OCI-LY7 (cell line): Measurements from ENCODE around the gene PROK2. TPM values are rescaled to one million over a fixed set of nuclear protein-coding genes. Genes with fewer than 3 reads are reported as not detected.

Experiments
- BruUV-seq: library from RNA; stranded (reverse); fragments of 400-500 nt; replicated peaks from 2 replicates; lab custom pipeline; 2021; lab: Mats Ljungman, UMichigan
- CTCF ChIA-PET: fragments of 300-600 bp; sonication (Branson Sonifier 250); formaldehyde crosslinking; loops from one replicate; lab custom pipeline; 2022; ENCODE audit warnings: antibody characterized with exemption; ENCODE audit not compliant: unreplicated experiment; lab: Charles Lee
- POLR2A ChIA-PET: fragments of 300-600 bp; sonication (Branson Sonifier 250); formaldehyde crosslinking; loops from one replicate; lab custom pipeline; 2022; ENCODE audit warnings: antibody characterized with exemption; lab: Charles Lee
- DNase-seq: peaks from one replicate; pipeline ENCODE4 v3.0.0-alpha.2; 2015; ENCODE audit warnings: low spot score
- H2AFZ ChIP-seq: fragments of 200-600 bp; sonication (generic), shearing (Covaris generic); 2 replicates; pipeline ENCODE4 v1.6.1; 2014; ENCODE audit warnings: mild to moderate bottlenecking, antibody characterized with exemption, low read length, moderate library complexity
- H3K27ac ChIP-seq: fragments of 200-600 bp; sonication (generic); 2 replicates; pipeline ENCODE4 v1.5.1; 2014; ENCODE audit warnings: mixed run types, low read depth, mild to moderate bottlenecking, moderate library complexity, low read length, inconsistent platforms; ENCODE audit not compliant: poor library complexity, severe bottlenecking
- H3K36me3 ChIP-seq: fragments of 200-600 bp; sonication (generic); 2 replicates; pipeline ENCODE4 v1.6.1; 2014; ENCODE audit warnings: mild to moderate bottlenecking, antibody characterized with exemption, low read length, moderate library complexity, mixed read lengths; ENCODE audit not compliant: insufficient read depth
- H3K4me1 ChIP-seq: fragments of 200-600 bp; sonication (generic); 2 replicates; pipeline ENCODE4 v1.5.1; 2014; ENCODE audit warnings: mild to moderate bottlenecking, low read length; ENCODE audit not compliant: insufficient read depth, poor library complexity, severe bottlenecking
- H3K4me2 ChIP-seq: fragments of 200-600 bp; sonication (generic); 2 replicates; pipeline ENCODE4 v1.6.1; 2014; ENCODE audit warnings: mild to moderate bottlenecking, low read length
- H3K4me3 ChIP-seq: fragments of 200-600 bp; sonication (generic); 2 replicates; pipeline ENCODE4 v1.5.1; 2014; ENCODE audit warnings: mild to moderate bottlenecking, low read depth, low read length; ENCODE audit not compliant: poor library complexity, severe bottlenecking
- H3K79me2 ChIP-seq: fragments of 200-600 bp; sonication (generic); 2 replicates; pipeline ENCODE4 v1.6.1; 2016; ENCODE audit warnings: low read depth, mild to moderate bottlenecking, low read length, moderate library complexity, mixed read lengths; ENCODE audit not compliant: insufficient read depth
- H3K9me2 ChIP-seq: fragments of 200-600 bp; sonication (generic); 2 replicates; pipeline ENCODE4 v1.6.1; 2016; ENCODE audit warnings: mild to moderate bottlenecking, low read length, mixed read lengths; ENCODE audit not compliant: insufficient read depth
- H3K9me3 ChIP-seq: fragments of 200-600 bp; sonication (generic); 2 replicates; pipeline ENCODE4 v1.6.1; 2014; ENCODE audit warnings: mild to moderate bottlenecking, mixed run types, low read length, mixed read lengths
- H4K20me1 ChIP-seq: fragments of 200-600 bp; sonication (generic); 2 replicates; pipeline ENCODE4 v1.6.1; 2014; ENCODE audit warnings: mild to moderate bottlenecking, antibody characterized with exemption, low read length, moderate library complexity, mixed read lengths; ENCODE audit not compliant: insufficient read depth
- CTCF ChIP-seq: fragments of 200-600 bp; sonication (generic); conservative IDR thresholded peaks from 2 replicates; pipeline ENCODE4 v1.5.1; 2014; ENCODE audit warnings: mild to moderate bottlenecking, antibody characterized with exemption, low read length, moderate library complexity, mixed read lengths
- EZH2phosphoT487 ChIP-seq: fragments of 200-600 bp; sonication (generic); IDR thresholded peaks from 2 replicates; pipeline ENCODE4 v1.6.1; 2018; ENCODE audit warnings: low read depth, borderline replicate concordance, mild to moderate bottlenecking, mixed run types, antibody characterized with exemption, low read length, moderate library complexity, mixed read lengths
- intact Hi-C: fragments of 100-400 bp; cut with micrococcal nuclease; formaldehyde crosslinking; loops from one replicate; pipeline ENCODE4 v1.10.0; 2022; ENCODE audit not compliant: unreplicated experiment
- total RNA-seq, 2 experiments: library from RNA; depleted of rRNA in 1 of 2; stranded (reverse); fragments of >200 nt in 1 of 2; shearing (Covaris generic) in 1 of 2; gene quantifications; 2 replicates each; pipeline ENCODE4 v1.2.3, GENCODE V29; 2014 to 2022

Gene PROK2
- total RNA-seq, 2 experiments from 2014 or later = not detected

GRCh38 chr3:71825551-71826283 lies 40.8 kb upstream of the PROK2 start:
- Histone ChIP-seq H4K20me1 (no peaks in the 10 kb centered on the region), H3K4me1 (no peaks in the 10 kb centered on the region), H2AFZ (no peak overlapping the region), H3K9me3 (no peaks in the 10 kb centered on the region), H3K79me2 (no peaks in the 10 kb centered on the region), H3K9me2 (no peaks in the 10 kb centered on the region), H3K27ac (no peak overlapping the region), H3K4me3 (no peak overlapping the region), H3K4me2 (no peak overlapping the region), H3K36me3 (no peaks in the 10 kb centered on the region)
- no peak for DNase-seq
- POLR2A ChIA-PET = no interaction called here
- CTCF ChIA-PET = no interaction called here
- intact Hi-C loops = no loop called here
- TF ChIP-seq EZH2phosphoT487 (no peak), CTCF (no peak)
- BruUV-seq = no TSS peak

- intact Hi-C loops = no loop called here
- ChIA-PET CTCF (no interaction called here), POLR2A (no interaction called here)
- no peak overlapping the region for H2AFZ ChIP-seq
- no TSS peak for BruUV-seq
- H3K4me3 ChIP-seq = no peak overlapping the region
- no peaks in the 10 kb centered on the region for H3K9me3 ChIP-seq
- no peaks in the 10 kb centered on the region for H3K79me2 ChIP-seq
- H3K9me2 ChIP-seq = no peaks in the 10 kb centered on the region
- no peaks in the 10 kb centered on the region for H3K36me3 ChIP-seq
- TF ChIP-seq CTCF (no peak), EZH2phosphoT487 (no peak)
- no peak overlapping the region for H3K27ac ChIP-seq
- no peaks in the 10 kb centered on the region for H4K20me1 ChIP-seq
- no peak overlapping the region for H3K4me2 ChIP-seq
- no peaks in the 10 kb centered on the region for H3K4me1 ChIP-seq
- DNase-seq = no peak
Measured at GRCh38 chr3:71821116-71821515, 36.2 kb upstream of the PROK2 start.

- DNase-seq = no peak
- CTCF ChIA-PET = no interaction called here
- H3K4me2 ChIP-seq = no peak overlapping the region
- no peak overlapping the region for H3K27ac ChIP-seq
- H3K4me1 ChIP-seq = no peaks in the 10 kb centered on the region
- no peaks in the 10 kb centered on the region for H3K9me2 ChIP-seq
- H2AFZ ChIP-seq = no peak overlapping the region
- POLR2A ChIA-PET = interaction anchor here (0.5 kb wide), 1 partner anchor 955 kb away, joined by 3 read pairs; no protein-coding TSS in a partner anchor
- TF ChIP-seq EZH2phosphoT487 (no peak), CTCF (no peak)
- H4K20me1 ChIP-seq = no peaks in the 10 kb centered on the region
- no peak overlapping the region for H3K4me3 ChIP-seq
- no TSS peak for BruUV-seq
- intact Hi-C loops = no loop called here
- no peaks in the 10 kb centered on the region for H3K36me3 ChIP-seq
- H3K9me3 ChIP-seq = no peaks in the 10 kb centered on the region
- H3K79me2 ChIP-seq = no peaks in the 10 kb centered on the region
Measured at GRCh38 chr3:71817262-71817661, 32.3 kb upstream of the PROK2 start.
